Activated T-cell treated with anti-CD3 and anti-CD28 coated beads for 1 hour (primary cell): ENCODE measurements around the gene TMEM240.
"Not testable (repeated sequence)": the region's sequence is repeated elsewhere in the genome, so short reads cannot be mapped to it uniquely, and the experiment has no call there.

ENCODE experiments used
- DNase-seq: peaks from one replicate; pipeline ENCODE4 v3.0.0-alpha.2; 2020; ENCODE audit warnings: low read depth

Gene TMEM240

GRCh38 chr1:1494311-1494710 lies 46.1 kb downstream of the TMEM240 start:
- DNase-seq = not testable (repeated sequence)

GRCh38 chr1:1491601-1492000 lies 48.8 kb downstream of the TMEM240 start:
- DNase-seq = no peak

- no peak for DNase-seq
These were observed 49.7 kb downstream of the TMEM240 start for GRCh38 chr1:1490633-1491230.

GRCh38 chr1:1489861-1490260 lies 50.6 kb downstream of the TMEM240 start:
- no peak for DNase-seq

GRCh38 chr1:1489231-1489630 lies 51.2 kb downstream of the TMEM240 start:
- no peak for DNase-seq

DNA sequence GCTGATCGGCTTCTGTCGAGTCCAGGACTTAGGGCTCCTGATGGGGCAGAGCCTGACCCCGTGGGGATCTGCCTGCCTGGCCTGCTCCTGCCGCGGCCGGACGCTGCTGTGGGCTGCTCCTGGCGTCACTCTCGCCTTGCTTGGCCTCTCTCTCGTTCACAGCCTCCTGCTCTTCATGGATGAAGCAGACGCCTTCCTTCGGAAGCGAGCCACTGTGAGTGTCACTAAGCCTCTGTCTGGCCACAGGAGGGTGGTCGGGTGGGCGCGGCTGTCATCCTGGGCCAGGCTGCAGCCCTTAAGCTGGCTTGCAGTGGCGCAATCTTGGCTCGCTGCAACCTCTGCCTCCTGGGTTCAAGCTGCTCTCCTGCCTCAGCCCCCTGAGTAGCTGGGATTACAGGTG lies 52.7 kb downstream of the TMEM240 start:
- DNase-seq = no peak

GRCh38 chr1:1485755-1486317 lies 54.6 kb downstream of the TMEM240 start:
- DNase-seq = not testable (repeated sequence)

- not testable (repeated sequence) for DNase-seq
These were observed 55.3 kb downstream of the TMEM240 start for GRCh38 chr1:1484976-1485750.
